Measurements from ENCODE around the gene DDX41. TPM values are rescaled to one million over a fixed set of nuclear protein-coding genes. Genes with fewer than 3 reads are reported as not detected.

The DDX41 gene
- total RNA-seq, 2 experiments from 2014 or later: 49.6 to 49.7 TPM

- CTCF ChIA-PET: no interaction called here
- Mint-ChIP-seq H3K36me3 (ENCODE audit: low read depth) (no peaks in the 10 kb centered on the region), H3K4me1 (ENCODE audit: low read depth) (peaks cover 5% of the 10 kb centered on the region), H3K27me3 (no peaks in the 10 kb centered on the region), H3K27ac (no peak overlapping the region), H3K4me3 (no peak overlapping the region), H3K9me3 (no peaks in the 10 kb centered on the region)
- Histone ChIP-seq H3K4me3 (ENCODE audit: low read length) (no peak overlapping the region), H3K9me3 (ENCODE audit: control insufficient read depth in 1 of 2, insufficient read depth in 1 of 2, low read length in 2 of 2) (no peaks in the 10 kb centered on the region), H3K27me3 (ENCODE audit: control insufficient read depth in 1 of 2, insufficient read depth in 2 of 2, low read length in 2 of 2) (no peaks in the 10 kb centered on the region), H3K27ac (ENCODE audit: low read depth in 1 of 2, low read length in 2 of 2) (no peak overlapping the region), H3K36me3 (ENCODE audit: insufficient read depth, low read length) (no peaks in the 10 kb centered on the region), H3K4me1 (ENCODE audit: insufficient read depth, low read length) (peaks cover 17% of the 10 kb centered on the region)
- POLR2A ChIA-PET: no interaction called here
- TF ChIP-seq CTCF (IDR thresholded peaks at IDR 0.05): no peak
- DNase-seq (no peak), ATAC-seq (ENCODE audit: poor library complexity) (no peak)
- intact Hi-C loops (cut with DNase I, micrococcal nuclease): no loop called here
Measured at GRCh38 chr5:177505075-177505474, 11.7 kb downstream of the DDX41 start.

- Histone ChIP-seq H3K9me3 (ENCODE audit: control insufficient read depth in 1 of 2, insufficient read depth in 1 of 2, low read length in 2 of 2) (no peaks in the 10 kb centered on the region), H3K36me3 (ENCODE audit: insufficient read depth, low read length) (no peaks in the 10 kb centered on the region), H3K27me3 (ENCODE audit: control insufficient read depth in 1 of 2, insufficient read depth in 2 of 2, low read length in 2 of 2) (no peaks in the 10 kb centered on the region), H3K4me1 (ENCODE audit: insufficient read depth, low read length) (peaks cover 10% of the 10 kb centered on the region), H3K27ac (ENCODE audit: low read depth in 1 of 2, low read length in 2 of 2) (no peak overlapping the region), H3K4me3 (ENCODE audit: low read length) (no peak overlapping the region)
- Mint-ChIP-seq H3K27ac (no peak overlapping the region), H3K27me3 (no peaks in the 10 kb centered on the region), H3K36me3 (ENCODE audit: low read depth) (no peaks in the 10 kb centered on the region), H3K4me3 (no peak overlapping the region), H3K9me3 (no peaks in the 10 kb centered on the region), H3K4me1 (ENCODE audit: low read depth) (peaks cover 10% of the 10 kb centered on the region)
- intact Hi-C loops (cut with DNase I, micrococcal nuclease): no loop called here
- POLR2A ChIA-PET: no interaction called here
- CTCF ChIA-PET: interaction anchor here (4.1 kb wide), 1 partner anchor 114 kb away, joined by 41 read pairs; no protein-coding TSS in a partner anchor
- DNase-seq: peak in 1 of 14 experiments; percentile 31
- TF ChIP-seq CTCF (IDR thresholded peaks at IDR 0.05): no peak
- ATAC-seq (ENCODE audit: poor library complexity): no peak
Measured at GRCh38 chr5:177504086-177505056, 12.4 kb downstream of the DDX41 start.

GRCh38 chr5:177503351-177504085, 13.2 kb downstream of the DDX41 start:
- ATAC-seq (ENCODE audit: poor library complexity): no peak
- DNase-seq: no peak
- CTCF ChIA-PET: interaction anchor here (4.1 kb wide), 1 partner anchor 113 kb away, joined by 41 read pairs; no protein-coding TSS in a partner anchor
- H3K4me3 Mint-ChIP-seq: no peak overlapping the region
- H3K4me3 ChIP-seq (ENCODE audit: low read length): no peak overlapping the region
- H3K27me3 ChIP-seq (ENCODE audit: control insufficient read depth in 1 of 2, insufficient read depth in 2 of 2, low read length in 2 of 2): no peaks in the 10 kb centered on the region
- no peaks in the 10 kb centered on the region for H3K9me3 ChIP-seq (ENCODE audit: control insufficient read depth in 1 of 2, insufficient read depth in 1 of 2, low read length in 2 of 2)
- POLR2A ChIA-PET: no interaction called here
- TF ChIP-seq CTCF (IDR thresholded peaks at IDR 0.05): no peak
- peaks cover 8% of the 10 kb centered on the region for H3K4me1 ChIP-seq (ENCODE audit: insufficient read depth, low read length)
- H3K36me3 Mint-ChIP-seq (ENCODE audit: low read depth): no peaks in the 10 kb centered on the region
- no peaks in the 10 kb centered on the region for H3K36me3 ChIP-seq (ENCODE audit: insufficient read depth, low read length)
- no peak overlapping the region for H3K27ac Mint-ChIP-seq
- intact Hi-C loops (cut with DNase I, micrococcal nuclease): no loop called here
- no peak overlapping the region for H3K27ac ChIP-seq (ENCODE audit: low read depth in 1 of 2, low read length in 2 of 2)
- no peaks in the 10 kb centered on the region for H3K9me3 Mint-ChIP-seq
- no peaks in the 10 kb centered on the region for H3K27me3 Mint-ChIP-seq
- peaks cover 14% of the 10 kb centered on the region for H3K4me1 Mint-ChIP-seq (ENCODE audit: low read depth)
